ENCODE results near the gene DBI. TPM values are rescaled to one million over a fixed set of nuclear protein-coding genes. Genes with fewer than 3 reads are reported as not detected.

Gene DBI
- total and polyA plus RNA-seq, 2 of the 8 experiments (the other 6 are each of a cell fraction or from before 2014, with no cell fraction given): 180 to 212 TPM

- no peaks in the 10 kb centered on the region for H3K27me3 ChIP-seq (replicated peaks in 1 of 4; ENCODE audit: control insufficient read depth in 3 of 4, extremely low read depth in 1 of 4, insufficient read depth in 3 of 4, low read length in 3 of 4)
- H4K5ac ChIP-seq (ENCODE audit: insufficient read length, low read depth, low read length): no peak overlapping the region
- no peak overlapping the region for H3K23ac ChIP-seq (ENCODE audit: insufficient read length)
- H3K9ac ChIP-seq (replicated peaks in 1 of 4; ENCODE audit: extremely low read depth in 1 of 4, low read depth in 3 of 4, low read length in 3 of 4): no peak overlapping the region
- no peak overlapping the region for H3K4me3 ChIP-seq (ENCODE audit: extremely low read depth in 1 of 4, insufficient read depth in 2 of 4, low read depth in 3 of 4, low read length in 4 of 4)
- H3K79me1 ChIP-seq (ENCODE audit: low read depth, low read length): no peaks in the 10 kb centered on the region
- no peak overlapping the region for H2BK12ac ChIP-seq (ENCODE audit: low read depth, low read length)
- no peaks in the 10 kb centered on the region for H3K23me2 ChIP-seq (ENCODE audit: low read depth, low read length)
- no peak for DNase-seq (ENCODE audit: low read depth in 1 of 2, low spot score in 2 of 2)
- no peaks in the 10 kb centered on the region for H4K20me1 ChIP-seq (replicated peaks in 1 of 2; ENCODE audit: control insufficient read depth in 1 of 2, insufficient read depth in 2 of 2, low read length in 2 of 2)
- H3K9me3 ChIP-seq (ENCODE audit: insufficient read depth in 2 of 2, low read depth in 1 of 2, low read length in 1 of 2): peaks cover 8% of the 10 kb centered on the region in 2 experiments; a peak in 3 of 4 replicates
- no peak overlapping the region for H2AFZ ChIP-seq (ENCODE audit: low read length)
- no peak overlapping the region for H3K4me2 ChIP-seq (ENCODE audit: insufficient read depth in 1 of 2, low read depth in 2 of 2, low read length in 2 of 2)
- H3K18ac ChIP-seq (ENCODE audit: extremely low read depth, low read length): no peak overlapping the region
- H3K14ac ChIP-seq (ENCODE audit: insufficient read length): no peak overlapping the region
- no peak overlapping the region for H3K4ac ChIP-seq (replicated peaks; ENCODE audit: insufficient read length, low read depth, low read length)
- no peak overlapping the region for H3K27ac ChIP-seq (ENCODE audit: low read depth, low read length)
- ChIA-PET CTCF (ENCODE audit: partially characterized antibody) (interaction anchor here (0.8 to 21.3 kb wide), 7 partner anchors 13 to 225 kb away, joined by 3 to 411 read pairs (median 3); no protein-coding TSS in a partner anchor), POLR2A (ENCODE audit: partially characterized antibody) (no interaction called here)
- no peak overlapping the region for H2AK5ac ChIP-seq (ENCODE audit: low read depth, low read length)
- H2BK20ac ChIP-seq (ENCODE audit: low read length): no peak overlapping the region
- no peaks in the 10 kb centered on the region for H3K79me2 ChIP-seq (ENCODE audit: control insufficient read depth in 1 of 2, insufficient read depth in 2 of 2, low read length in 2 of 2)
- no peak overlapping the region for H4K8ac ChIP-seq (ENCODE audit: extremely low read depth, insufficient read depth, low read length)
- H3K4me1 ChIP-seq (replicated peaks in 1 of 4; ENCODE audit: control insufficient read depth in 3 of 4, insufficient read depth in 4 of 4, low read length in 3 of 4): no peaks in the 10 kb centered on the region
- no peak overlapping the region for H4K91ac ChIP-seq (replicated peaks; ENCODE audit: insufficient read length, low read length)
- H2BK5ac ChIP-seq (ENCODE audit: low read depth, low read length): no peak overlapping the region
- no peak for FAIRE-seq
- no peak overlapping the region for H2BK15ac ChIP-seq (ENCODE audit: low read length)
- WGBS, 2 experiments (ENCODE audit: extremely low coverage in 1 of 2, insufficient coverage in 1 of 2, insufficient read length in 1 of 2, insufficient replicate concordance in 2 of 2, low coverage in 1 of 2, low lambda C conversion rate in 2 of 2, missing lambda C conversion rate in 1 of 2): 100% methylated on average over 4 of the region's 4 CpGs; no CpG with 5 or more reads in 1 of the 2 experiments
- H2BK120ac ChIP-seq (replicated peaks; ENCODE audit: low read depth, low read length): no peak overlapping the region
- no peaks in the 10 kb centered on the region for H3K36me3 ChIP-seq (ENCODE audit: control insufficient read depth in 2 of 4, insufficient read depth in 4 of 4, low read length in 3 of 4)
- H3K56ac ChIP-seq (replicated peaks; ENCODE audit: insufficient read length, low read depth, low read length): no peak overlapping the region
- no peak for TF ChIP-seq CTBP2 (IDR thresholded peaks at IDR 0.05; ENCODE audit: borderline replicate concordance, insufficient read depth, insufficient read length, low read length)
- TF ChIP-seq SP2 (IDR thresholded peaks at IDR 0.05; ENCODE audit: low read length): no peak
- TF ChIP-seq KDM1A (IDR thresholded peaks at IDR 0.05; ENCODE audit: borderline replicate concordance, low read length): no peak
- no peak for TF ChIP-seq RXRA (IDR thresholded peaks at IDR 0.05; ENCODE audit: insufficient read depth, low read depth, low read length)
- no peak for TF ChIP-seq NRF1 (IDR thresholded peaks at IDR 0.05; ENCODE audit: low read depth, low read length)
- TF ChIP-seq, protein P1, sequence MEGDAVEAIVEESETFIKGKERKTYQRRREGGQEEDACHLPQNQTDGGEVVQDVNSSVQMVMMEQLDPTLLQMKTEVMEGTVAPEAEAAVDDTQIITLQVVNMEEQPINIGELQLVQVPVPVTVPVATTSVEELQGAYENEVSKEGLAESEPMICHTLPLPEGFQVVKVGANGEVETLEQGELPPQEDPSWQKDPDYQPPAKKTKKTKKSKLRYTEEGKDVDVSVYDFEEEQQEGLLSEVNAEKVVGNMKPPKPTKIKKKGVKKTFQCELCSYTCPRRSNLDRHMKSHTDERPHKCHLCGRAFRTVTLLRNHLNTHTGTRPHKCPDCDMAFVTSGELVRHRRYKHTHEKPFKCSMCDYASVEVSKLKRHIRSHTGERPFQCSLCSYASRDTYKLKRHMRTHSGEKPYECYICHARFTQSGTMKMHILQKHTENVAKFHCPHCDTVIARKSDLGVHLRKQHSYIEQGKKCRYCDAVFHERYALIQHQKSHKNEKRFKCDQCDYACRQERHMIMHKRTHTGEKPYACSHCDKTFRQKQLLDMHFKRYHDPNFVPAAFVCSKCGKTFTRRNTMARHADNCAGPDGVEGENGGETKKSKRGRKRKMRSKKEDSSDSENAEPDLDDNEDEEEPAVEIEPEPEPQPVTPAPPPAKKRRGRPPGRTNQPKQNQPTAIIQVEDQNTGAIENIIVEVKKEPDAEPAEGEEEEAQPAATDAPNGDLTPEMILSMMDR (IDR thresholded peaks at IDR 0.05; ENCODE audit: control extremely low read depth in 1 of 3, insufficient read depth in 1 of 3, low read depth in 1 of 3, low read length in 3 of 3): no peak
- TF ChIP-seq HDAC6 (IDR thresholded peaks at IDR 0.05; ENCODE audit: low read depth, low read length): no peak
- TF ChIP-seq JUND (IDR thresholded peaks at IDR 0.05; ENCODE audit: low read length): no peak
- no peak for TF ChIP-seq TBP (IDR thresholded peaks at IDR 0.05; ENCODE audit: low read depth, low read length)
- TF ChIP-seq, protein P2, sequence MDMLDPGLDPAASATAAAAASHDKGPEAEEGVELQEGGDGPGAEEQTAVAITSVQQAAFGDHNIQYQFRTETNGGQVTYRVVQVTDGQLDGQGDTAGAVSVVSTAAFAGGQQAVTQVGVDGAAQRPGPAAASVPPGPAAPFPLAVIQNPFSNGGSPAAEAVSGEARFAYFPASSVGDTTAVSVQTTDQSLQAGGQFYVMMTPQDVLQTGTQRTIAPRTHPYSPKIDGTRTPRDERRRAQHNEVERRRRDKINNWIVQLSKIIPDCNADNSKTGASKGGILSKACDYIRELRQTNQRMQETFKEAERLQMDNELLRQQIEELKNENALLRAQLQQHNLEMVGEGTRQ (IDR thresholded peaks at IDR 0.05; ENCODE audit: low read length): no peak
Observed at GRCh38 chr2:119416299-119416923, 49.6 kb downstream of the DBI start.
